Stimulated activated CD8-positive, alpha-beta memory T cell treated with anti-CD3 and anti-CD28 coated beads, Interleukin-7, amount 100 ng/mL, for 24 hours (primary cell): ENCODE measurements around the gene CSGALNACT2.
"Not testable (repeated sequence)": the region's sequence is repeated elsewhere in the genome, so short reads cannot be mapped to it uniquely, and the experiment has no call there.

ENCODE experiments used
- DNase-seq: peaks from one replicate; pipeline ENCODE4 v3.0.0-alpha.2; 2020; ENCODE audit warnings: low read depth

CSGALNACT2 gene

GRCh38 chr10:43216931-43217562 lies 78.8 kb downstream of the CSGALNACT2 start:
- DNase-seq, result no peak

GRCh38 chr10:43217563-43218205 lies 79.4 kb downstream of the CSGALNACT2 start:
- DNase-seq, result no peak

DNA sequence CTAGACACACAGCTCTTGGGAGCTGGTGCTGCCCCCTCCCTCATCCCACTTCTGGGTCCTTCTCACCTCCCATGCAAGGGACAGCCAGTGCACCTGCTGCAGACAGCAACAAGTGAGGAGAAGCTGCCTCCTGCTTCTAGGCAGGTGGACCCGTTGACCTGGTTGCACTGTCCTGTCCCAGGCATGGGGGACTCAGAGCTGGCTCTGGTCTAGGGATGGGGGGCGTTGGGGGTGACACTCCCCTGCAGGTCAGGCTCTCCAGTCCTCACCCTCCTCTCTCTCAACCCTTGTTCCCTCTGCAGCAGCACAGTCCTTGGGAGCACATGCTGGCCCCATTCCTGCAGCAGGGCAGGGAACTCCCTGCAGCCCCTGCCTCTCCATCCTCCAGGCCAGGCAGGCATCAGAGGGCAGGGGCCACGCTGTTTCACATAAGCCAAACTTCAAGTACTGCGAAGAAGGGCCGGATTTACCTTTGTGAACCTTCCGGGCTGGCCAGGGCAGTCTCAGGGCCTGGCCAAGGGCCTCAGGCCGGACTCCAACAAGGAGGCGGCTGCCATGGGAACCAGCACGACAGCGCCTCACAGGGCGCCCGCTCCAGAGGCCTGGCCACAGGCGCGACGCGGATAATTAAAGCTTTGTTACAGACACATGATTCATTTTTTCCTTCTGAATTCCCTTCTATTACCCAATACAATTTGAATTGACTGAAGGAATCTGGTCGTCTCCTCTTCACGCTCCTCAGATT lies 80.1 kb downstream of the CSGALNACT2 start:
- no peak for DNase-seq

DNA sequence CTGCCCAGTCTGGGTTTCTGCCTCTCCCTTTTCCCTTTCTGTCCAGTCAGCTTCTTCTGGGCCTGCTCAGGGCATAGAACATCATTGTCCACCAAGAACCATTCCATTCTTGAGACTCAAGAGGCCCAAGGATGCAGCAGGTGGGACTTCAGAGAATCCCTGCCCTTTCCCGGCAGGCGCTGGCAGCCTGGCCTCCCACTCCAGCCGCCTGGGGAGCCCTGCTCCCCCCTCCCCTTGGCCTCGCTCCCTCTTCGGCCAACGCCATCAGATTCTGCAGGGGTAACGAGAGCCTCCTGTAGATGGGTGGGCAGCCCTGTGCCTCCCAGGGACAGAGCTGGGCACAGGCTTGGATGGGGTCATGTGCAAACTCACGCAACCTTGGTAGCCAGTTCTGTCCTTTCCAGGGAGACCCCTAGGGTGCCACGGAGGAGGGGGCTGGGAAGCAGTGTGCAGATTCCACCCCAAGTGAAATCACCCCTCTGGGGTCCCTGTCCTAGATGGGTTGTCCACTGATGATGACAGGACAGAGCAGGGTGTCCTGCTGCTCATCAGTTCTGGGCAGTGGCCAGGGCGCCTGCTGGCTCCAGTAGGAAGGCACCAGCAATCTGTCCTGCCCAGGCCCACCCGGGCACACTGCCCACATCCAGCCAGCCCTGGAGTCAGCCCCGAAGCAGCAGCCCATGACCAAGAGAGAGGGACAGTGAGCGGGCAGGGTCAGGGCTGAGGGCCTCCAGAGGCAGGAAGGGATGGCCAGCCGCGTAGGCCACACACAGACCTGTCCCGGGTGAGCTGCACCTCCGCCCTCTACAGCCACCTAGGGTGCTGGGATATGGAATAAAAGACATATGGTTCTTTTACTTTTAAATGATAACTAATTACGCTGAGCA lies 80.9 kb downstream of the CSGALNACT2 start:
- DNase-seq, result no peak

DNA sequence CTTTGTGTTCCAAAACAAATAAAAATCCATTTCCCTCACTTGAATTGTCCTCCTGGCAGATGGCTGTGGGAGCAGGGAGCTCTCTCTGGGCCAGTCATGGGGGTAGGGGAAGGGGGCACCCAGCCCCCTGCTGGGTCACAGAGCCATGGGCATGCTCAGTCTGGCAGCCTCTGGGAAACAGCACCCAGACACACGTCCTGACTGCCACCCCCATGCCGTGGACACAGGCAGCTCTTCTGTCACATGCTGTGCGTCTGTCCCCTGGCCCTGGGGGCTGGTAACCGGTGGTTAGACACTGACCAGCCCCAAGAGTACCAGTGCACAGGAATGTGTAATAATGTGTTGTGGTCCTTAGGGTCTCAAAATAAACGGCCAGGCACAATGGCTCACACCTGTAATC lies 81.6 kb downstream of the CSGALNACT2 start:
- no peak for DNase-seq

- DNase-seq, result not testable (repeated sequence)
Measured at GRCh38 chr10:43220251-43220650, 82.0 kb downstream of the CSGALNACT2 start.

GRCh38 chr10:43220657-43221418 lies 82.6 kb downstream of the CSGALNACT2 start:
- DNase-seq, result no peak

DNA sequence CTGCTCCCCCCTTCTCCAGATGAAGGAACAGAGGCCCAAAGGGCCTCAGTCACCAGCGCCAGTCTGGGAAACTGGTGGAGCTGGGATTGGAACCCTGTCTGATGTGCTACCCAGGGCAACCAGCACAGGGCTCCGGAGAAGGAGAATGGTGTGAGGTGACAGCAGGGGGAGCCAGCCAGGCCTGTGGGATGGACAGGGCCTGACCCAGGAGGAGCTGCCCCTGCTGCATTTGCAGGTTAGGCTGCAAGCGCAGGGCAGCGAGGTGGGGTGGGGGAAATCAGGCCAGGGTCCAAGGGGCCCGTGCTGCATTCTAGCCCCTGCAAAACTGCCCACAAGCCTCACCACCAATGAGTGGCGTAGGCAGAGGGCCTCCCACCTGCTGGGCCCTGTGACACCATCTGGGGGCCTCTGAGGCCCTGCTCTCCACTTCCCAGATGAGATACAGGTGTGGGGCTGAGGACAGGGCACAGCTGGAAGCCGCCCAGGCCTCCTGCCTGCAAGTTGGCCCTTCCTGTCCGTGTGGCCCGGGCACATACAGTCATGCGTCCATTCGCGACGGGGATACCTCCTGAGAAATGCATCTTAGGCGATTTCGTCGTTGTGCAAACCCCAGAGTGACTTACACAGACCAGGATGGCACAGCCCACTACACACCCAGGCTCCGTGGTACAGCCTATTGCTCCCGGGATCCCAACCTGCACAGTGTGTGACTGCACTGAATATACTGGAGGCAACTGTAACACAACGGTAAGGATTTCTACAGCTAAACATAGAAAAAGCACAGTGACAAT lies 83.4 kb downstream of the CSGALNACT2 start:
- DNase-seq, result no peak

GRCh38 chr10:43222210-43222720 lies 84.0 kb downstream of the CSGALNACT2 start:
- DNase-seq, result no peak

DNA sequence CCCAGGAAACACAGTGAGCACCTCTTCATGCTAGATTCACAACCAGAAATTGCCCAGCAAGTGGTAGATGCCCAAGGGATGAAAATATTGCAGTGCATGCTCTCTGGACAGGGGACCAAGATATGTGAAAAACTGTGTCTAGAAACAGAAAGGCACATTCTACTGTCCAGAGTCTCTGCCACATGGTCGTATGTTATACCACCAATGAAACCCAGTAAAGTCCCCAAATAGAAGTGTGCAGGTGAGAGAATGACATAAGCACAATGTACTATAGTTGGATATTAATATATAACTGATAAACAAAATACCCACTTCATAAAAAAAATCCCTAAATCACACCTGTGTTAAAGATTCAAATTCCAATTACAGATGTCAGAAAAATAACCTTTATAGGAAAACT lies 84.8 kb downstream of the CSGALNACT2 start:
- no peak for DNase-seq

DNA sequence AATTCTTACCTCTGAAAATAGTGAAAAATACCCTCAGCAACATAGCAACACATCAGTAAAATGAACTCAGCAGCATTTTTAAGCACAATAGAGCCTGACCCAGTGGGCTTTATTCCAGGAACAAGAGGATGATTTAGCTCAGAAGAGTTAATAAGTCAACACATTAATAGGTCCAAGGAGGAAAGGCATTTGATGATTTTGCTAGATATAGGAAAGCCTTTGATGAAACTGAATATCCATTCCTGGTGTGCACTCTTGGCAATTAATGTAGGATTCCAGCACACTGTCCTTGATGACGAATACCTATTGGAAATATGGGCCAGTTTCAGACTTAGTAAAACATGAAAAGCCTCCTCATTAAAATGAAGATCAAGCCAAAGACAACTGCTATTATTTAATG lies 86.1 kb downstream of the CSGALNACT2 start:
- DNase-seq, result no peak

DNA sequence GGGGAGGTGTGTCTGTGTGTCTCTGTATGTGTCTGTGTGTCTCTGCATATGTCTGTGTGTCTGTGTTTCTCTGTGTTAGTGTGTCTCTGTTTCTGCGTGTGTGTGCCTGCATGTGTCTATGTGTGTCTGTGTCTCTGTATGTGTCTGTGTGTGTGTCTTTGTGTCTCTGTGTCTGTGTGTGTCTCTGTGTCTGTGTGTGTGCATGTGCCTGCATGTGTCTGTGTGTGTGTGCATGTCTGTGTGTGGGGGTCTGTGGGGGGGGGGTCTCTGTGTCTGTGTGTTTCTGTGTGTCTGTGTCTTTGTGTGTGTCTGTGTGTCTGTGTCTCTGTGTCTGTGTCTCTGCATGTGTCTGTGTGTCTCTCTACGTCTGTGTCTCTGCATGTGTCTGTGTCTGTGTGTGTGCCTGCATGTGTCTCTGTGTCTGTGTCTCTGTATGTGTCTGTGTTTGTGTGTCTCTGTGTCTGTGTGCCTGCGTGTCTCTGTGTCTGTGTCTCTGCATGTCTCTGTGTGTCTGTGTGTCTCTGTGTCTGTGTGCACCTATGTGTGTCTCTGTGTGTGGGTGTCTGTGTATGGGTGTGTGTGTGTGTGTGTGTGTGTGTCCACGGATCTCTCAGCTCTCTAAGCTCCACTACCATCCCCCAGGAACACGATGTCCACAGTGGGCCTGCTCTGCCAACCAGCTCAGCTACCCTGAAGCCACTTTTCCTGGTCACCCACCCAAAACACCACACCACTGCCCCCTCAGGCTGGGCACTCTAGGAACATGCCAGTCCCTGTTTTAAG lies 87.0 kb downstream of the CSGALNACT2 start:
- DNase-seq, result no peak

- DNase-seq, result no peak
Measured at GRCh38 chr10:43225787-43226153, 87.5 kb downstream of the CSGALNACT2 start.

- no peak for DNase-seq
Measured at GRCh38 chr10:43226441-43226840, 88.2 kb downstream of the CSGALNACT2 start.

- no peak for DNase-seq
Measured at GRCh38 chr10:43226851-43227845, 88.9 kb downstream of the CSGALNACT2 start.

GRCh38 chr10:43227911-43228782 lies 89.9 kb downstream of the CSGALNACT2 start:
- DNase-seq, result no peak

DNA sequence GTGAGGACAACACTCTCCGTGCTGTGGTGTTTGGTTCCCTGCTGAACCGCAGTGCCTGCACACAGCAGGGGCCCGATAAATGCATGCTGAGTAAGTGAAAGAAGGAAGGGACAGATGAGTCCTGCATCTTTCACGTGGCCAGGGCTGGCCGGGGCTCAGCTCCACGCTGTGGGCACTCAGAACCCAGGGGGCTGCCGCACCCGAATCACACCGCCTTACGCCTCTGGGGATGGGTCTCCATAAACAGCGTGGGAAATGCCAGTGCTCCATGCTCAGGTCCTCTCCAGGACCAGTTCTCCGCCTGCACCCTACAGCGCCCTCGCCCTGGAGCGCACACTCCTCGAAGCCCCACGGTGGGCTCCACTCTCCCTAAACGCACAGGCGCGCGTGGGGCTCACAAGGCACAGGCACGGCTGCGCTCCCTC lies 90.5 kb downstream of the CSGALNACT2 start:
- no peak for DNase-seq
